Measurements from ENCODE around the gene ATP9A. TPM values are rescaled to one million over a fixed set of nuclear protein-coding genes. Genes with fewer than 3 reads are reported as not detected.

The ATP9A gene
- total and polyA plus RNA-seq, 2 of the 8 experiments (the other 6 are each of a cell fraction or from before 2014, with no cell fraction given), result 5.0 to 6.4 TPM

GRCh38 chr20:51713213-51713598, 55.0 kb downstream of the ATP9A start:
- FAIRE-seq (no peak), DNase-seq (ENCODE audit: low read depth in 1 of 2, low spot score in 2 of 2) (no peak)
- no peak overlapping the region for H2AFZ ChIP-seq (ENCODE audit: low read length)
- H3K23ac ChIP-seq (ENCODE audit: insufficient read length), result no peak overlapping the region
- H3K14ac ChIP-seq (ENCODE audit: insufficient read length), result no peak overlapping the region
- H4K20me1 ChIP-seq (replicated peaks in 1 of 2; ENCODE audit: control insufficient read depth in 1 of 2, insufficient read depth in 2 of 2, low read length in 2 of 2), result no peaks in the 10 kb centered on the region
- H4K91ac ChIP-seq (replicated peaks; ENCODE audit: insufficient read length, low read length), result peak overlapping the region; percentile 32
- no peak overlapping the region for H3K4me2 ChIP-seq (ENCODE audit: insufficient read depth in 1 of 2, low read depth in 2 of 2, low read length in 2 of 2)
- H3K79me2 ChIP-seq (ENCODE audit: control insufficient read depth in 1 of 2, insufficient read depth in 2 of 2, low read length in 2 of 2), result no peaks in the 10 kb centered on the region
- H3K9ac ChIP-seq (replicated peaks in 1 of 4; ENCODE audit: extremely low read depth in 1 of 4, low read depth in 3 of 4, low read length in 3 of 4), result no peak overlapping the region
- H3K23me2 ChIP-seq (ENCODE audit: low read depth, low read length), result peaks cover 2% of the 10 kb centered on the region; the same call in 1 of the 2 replicates
- H3K27me3 ChIP-seq (replicated peaks in 1 of 4; ENCODE audit: control insufficient read depth in 3 of 4, extremely low read depth in 1 of 4, insufficient read depth in 3 of 4, low read length in 3 of 4), result no peaks in the 10 kb centered on the region
- peaks cover 5 to 16% (median 11%) of the 10 kb centered on the region in 4 experiments for H3K4me1 ChIP-seq (replicated peaks in 1 of 4; ENCODE audit: control insufficient read depth in 3 of 4, insufficient read depth in 4 of 4, low read length in 3 of 4)
- H2BK5ac ChIP-seq (ENCODE audit: low read depth, low read length), result peak overlapping the region; percentile 27; the same call in 1 of the 2 replicates
- no peaks in the 10 kb centered on the region for H3K36me3 ChIP-seq (ENCODE audit: control insufficient read depth in 2 of 4, insufficient read depth in 4 of 4, low read length in 3 of 4)
- H4K8ac ChIP-seq (ENCODE audit: extremely low read depth, insufficient read depth, low read length), result no peak overlapping the region; the same call in 1 of the 2 replicates
- CTCF ChIA-PET (ENCODE audit: partially characterized antibody), result interaction anchor here (0.6 to 2.7 kb wide), 17 partner anchors 12 to 725 kb away, joined by 3 to 13 read pairs (median 4); no protein-coding TSS in a partner anchor
- no peak overlapping the region for H4K5ac ChIP-seq (ENCODE audit: insufficient read length, low read depth, low read length)
- H2BK12ac ChIP-seq (ENCODE audit: low read depth, low read length), result peak overlapping the region; percentile 70; the same call in 1 of the 2 replicates
- POLR2A ChIA-PET (ENCODE audit: partially characterized antibody), result interaction anchor here (2.1 kb wide), 1 partner anchor 87 kb away, joined by 6 read pairs; no protein-coding TSS in a partner anchor
- no peak overlapping the region for H3K4me3 ChIP-seq (ENCODE audit: extremely low read depth in 1 of 4, insufficient read depth in 2 of 4, low read depth in 3 of 4, low read length in 4 of 4)
- H3K79me1 ChIP-seq (ENCODE audit: low read depth, low read length), result no peaks in the 10 kb centered on the region
- H2BK20ac ChIP-seq (ENCODE audit: low read length), result peak overlapping the region; percentile 75; the same call in 1 of the 2 replicates
- H3K56ac ChIP-seq (replicated peaks; ENCODE audit: insufficient read length, low read depth, low read length), result no peak overlapping the region
- H3K4ac ChIP-seq (replicated peaks; ENCODE audit: insufficient read length, low read depth, low read length), result no peak overlapping the region
- WGBS, 2 experiments (ENCODE audit: extremely low coverage in 1 of 2, insufficient coverage in 1 of 2, insufficient read length in 1 of 2, insufficient replicate concordance in 2 of 2, low coverage in 1 of 2, low lambda C conversion rate in 2 of 2, missing lambda C conversion rate in 1 of 2), result 85% methylated on average over 4 of the region's 4 CpGs; no CpG with 5 or more reads in 1 of the 2 experiments
- H2BK15ac ChIP-seq (ENCODE audit: low read length), result no peak overlapping the region
- no peaks in the 10 kb centered on the region for H3K9me3 ChIP-seq (ENCODE audit: insufficient read depth in 2 of 2, low read depth in 1 of 2, low read length in 1 of 2)
- H3K18ac ChIP-seq (ENCODE audit: extremely low read depth, low read length), result no peak overlapping the region; the same call in 1 of the 2 replicates
- H2BK120ac ChIP-seq (replicated peaks; ENCODE audit: low read depth, low read length), result no peak overlapping the region
- 0 out of 2 replicates have a peak overlapping the region, but pooled peaks have one; percentile 11 for H2AK5ac ChIP-seq (ENCODE audit: low read depth, low read length)
- no peak overlapping the region for H3K27ac ChIP-seq (ENCODE audit: low read depth, low read length)
- TF ChIP-seq SIRT6 (IDR thresholded peaks at IDR 0.05; ENCODE audit: low read length) (no peak), JUN (IDR thresholded peaks at IDR 0.05; ENCODE audit: low read depth, low read length) (no peak), KDM5A (IDR thresholded peaks at IDR 0.05; ENCODE audit: low read length) (no peak), RBBP5 (IDR thresholded peaks at IDR 0.05; ENCODE audit: borderline replicate concordance, low read depth, low read length) (no peak), SUZ12 (IDR thresholded peaks at IDR 0.05; ENCODE audit: low read length) (no peak), E2F6 (IDR thresholded peaks at IDR 0.05) (no peak), ATF2 (IDR thresholded peaks at IDR 0.05; ENCODE audit: low read length) (no peak)
- TF ChIP-seq, protein P1, sequence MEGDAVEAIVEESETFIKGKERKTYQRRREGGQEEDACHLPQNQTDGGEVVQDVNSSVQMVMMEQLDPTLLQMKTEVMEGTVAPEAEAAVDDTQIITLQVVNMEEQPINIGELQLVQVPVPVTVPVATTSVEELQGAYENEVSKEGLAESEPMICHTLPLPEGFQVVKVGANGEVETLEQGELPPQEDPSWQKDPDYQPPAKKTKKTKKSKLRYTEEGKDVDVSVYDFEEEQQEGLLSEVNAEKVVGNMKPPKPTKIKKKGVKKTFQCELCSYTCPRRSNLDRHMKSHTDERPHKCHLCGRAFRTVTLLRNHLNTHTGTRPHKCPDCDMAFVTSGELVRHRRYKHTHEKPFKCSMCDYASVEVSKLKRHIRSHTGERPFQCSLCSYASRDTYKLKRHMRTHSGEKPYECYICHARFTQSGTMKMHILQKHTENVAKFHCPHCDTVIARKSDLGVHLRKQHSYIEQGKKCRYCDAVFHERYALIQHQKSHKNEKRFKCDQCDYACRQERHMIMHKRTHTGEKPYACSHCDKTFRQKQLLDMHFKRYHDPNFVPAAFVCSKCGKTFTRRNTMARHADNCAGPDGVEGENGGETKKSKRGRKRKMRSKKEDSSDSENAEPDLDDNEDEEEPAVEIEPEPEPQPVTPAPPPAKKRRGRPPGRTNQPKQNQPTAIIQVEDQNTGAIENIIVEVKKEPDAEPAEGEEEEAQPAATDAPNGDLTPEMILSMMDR (IDR thresholded peaks at IDR 0.05; ENCODE audit: control extremely low read depth in 1 of 3, insufficient read depth in 1 of 3, low read depth in 1 of 3, low read length in 3 of 3), result no peak

All from H1 (cell line).